Sigmoid colon (tissue), 7 donors: ENCODE measurements around the gene TMC1. TPM values are rescaled to one million over a fixed set of nuclear protein-coding genes. Genes with fewer than 3 reads are reported as not detected.
A peak's percentile ranks its signal among the peaks of the same experiment; 100 is the strongest.

ENCODE experiments used
- DNase-seq: peaks from one replicate; pipeline ENCODE4 v3.0.0-alpha.2; 2019
- H3K27ac ChIP-seq, 4 donors: fragments of 200-600 bp; sonication (generic); one replicate each; pipeline ENCODE4 v1.5.1; 2016 to 2019; ENCODE audit warnings: mild to moderate bottlenecking in 1 of 4
- H3K27me3 ChIP-seq, 3 donors: fragments of 200-600 bp; sonication (generic); one replicate each; pipeline ENCODE4 v1.5.1; 2019; ENCODE audit warnings: mild to moderate bottlenecking in 1 of 3
- H3K36me3 ChIP-seq, 4 donors: fragments of 200-600 bp; sonication (generic); one replicate each; pipeline ENCODE4 v1.5.1; 2016 to 2019
- H3K4me1 ChIP-seq, 4 donors: fragments of 200-600 bp; sonication (generic); one replicate each; pipeline ENCODE4 v1.5.1; 2017 to 2019
- H3K4me3 ChIP-seq, 4 donors: fragments of 200-600 bp; sonication (generic); one replicate each; pipeline ENCODE4 v1.5.1; 2017 to 2019; ENCODE audit warnings: mild to moderate bottlenecking in 2 of 4, moderate library complexity in 1 of 4
- H3K9me3 ChIP-seq, 4 donors: fragments of 200-600 bp in 3 of 4; sonication (generic) in 3 of 4; one replicate each; pipeline versions ENCODE4 v1.5.1 to v1.6.1; 2013 to 2019
- CTCF ChIP-seq, 4 experiments: fragments of 450-650 bp in 3 of 4; fragments of 200-600 bp in 1 of 4; IDR thresholded peaks; one replicate each; pipeline ENCODE4 v1.5.1; 2016 to 2019; ENCODE audit warnings: antibody characterized with exemption in 4 of 4, mild to moderate bottlenecking in 3 of 4, moderate library complexity in 2 of 4
- EP300 ChIP-seq, 4 donors: sonication (generic); formaldehyde crosslinking; IDR thresholded peaks; one replicate each; pipeline ENCODE4 v1.6.1; 2017; ENCODE audit warnings: antibody characterized with exemption in 4 of 4
- POLR2A ChIP-seq, 2 donors: fragments of 450-650 bp; IDR thresholded peaks; one replicate each; pipeline ENCODE4 v1.6.1; 2016; ENCODE audit warnings: antibody characterized with exemption in 2 of 2, mild to moderate bottlenecking in 2 of 2, moderate library complexity in 2 of 2
- POLR2AphosphoS5 ChIP-seq, 4 donors: sonication (generic); formaldehyde crosslinking; IDR thresholded peaks; one replicate each; pipeline ENCODE4 v1.6.1; 2017; ENCODE audit warnings: antibody characterized with exemption in 4 of 4
- WGBS, 2 donors: extraction: QIAGEN DNeasy Blood & Tissue Kit; methylation state at CpG; one replicate each; pipeline ENCODE4 v1.1.7; 2013; 5-methylcytosine and 5-hydroxymethylcytosine counted together
- intact Hi-C: fragments of 100-400 bp; cut with DNase I; formaldehyde crosslinking; loops from one replicate; pipeline ENCODE4 v1.15.1; 2023
- polyA plus RNA-seq, 3 donors: library from polyadenylated mRNA; stranded (reverse); fragments of 200-250 nt; gene quantifications; one replicate each; pipeline ENCODE4 v1.2.3, GENCODE V29; 2013
- total RNA-seq, 4 donors: library from RNA; depleted of rRNA; stranded (reverse); fragments of >200 nt; gene quantifications; one replicate each; pipeline ENCODE4 v1.1.0, GENCODE V29; 2016
- donor health status: healthy with polysubstance abuse.
- donor health status: Bipolar disorder and iron deficiency.
- donor health status: healthy.

TMC1 gene
- total and polyA plus RNA-seq, 7 donors = under 0.01 to 1.5 (median 0.51) TPM; not detected in 4

- H3K27me3 ChIP-seq = no peaks in the 10 kb centered on the region
- no peaks in the 10 kb centered on the region for H3K9me3 ChIP-seq
- no peak for DNase-seq
- WGBS, 2 donors = 26 to 91% methylated on average over 1 of the region's 1 CpG
- peaks cover 0 to 21% (median 13%) of the 10 kb centered on the region in 4 donors for H3K4me1 ChIP-seq
- TF ChIP-seq CTCF (IDR thresholded peaks at IDR 0.05) (no peak), POLR2A (IDR thresholded peaks at IDR 0.05) (no peak), EP300 (IDR thresholded peaks at IDR 0.05) (no peak), POLR2AphosphoS5 (IDR thresholded peaks at IDR 0.05) (no peak)
- H3K27ac ChIP-seq = no peak overlapping the region
- H3K36me3 ChIP-seq = no peaks in the 10 kb centered on the region
- intact Hi-C loops = no loop called here
- H3K4me3 ChIP-seq = no peak overlapping the region
Measured at GRCh38 chr9:72552356-72552755, 30.9 kb downstream of the TMC1 start.

GRCh38 chr9:72554221-72554641 lies 32.8 kb downstream of the TMC1 start:
- TF ChIP-seq CTCF (IDR thresholded peaks at IDR 0.05) = no peak
- TF ChIP-seq POLR2AphosphoS5 (IDR thresholded peaks at IDR 0.05) = no peak
- TF ChIP-seq POLR2A (IDR thresholded peaks at IDR 0.05) = no peak
- TF ChIP-seq EP300 (IDR thresholded peaks at IDR 0.05) = no peak
- no peaks in the 10 kb centered on the region for H3K36me3 ChIP-seq
- 8 to 49% methylated on average over 3 of the region's 3 CpGs for WGBS, 2 donors
- peaks cover 0 to 21% (median 13%) of the 10 kb centered on the region in 4 donors for H3K4me1 ChIP-seq
- H3K27ac ChIP-seq = peak overlapping the region in 3 of 4 donors; percentile 18 to 66 (median 53)
- H3K4me3 ChIP-seq = no peak overlapping the region
- no peaks in the 10 kb centered on the region for H3K27me3 ChIP-seq
- H3K9me3 ChIP-seq = no peaks in the 10 kb centered on the region
- no peak for DNase-seq
- intact Hi-C loops = no loop called here

GRCh38 chr9:72557549-72557948 lies 36.1 kb downstream of the TMC1 start:
- Histone ChIP-seq H3K36me3 (no peaks in the 10 kb centered on the region), H3K9me3 (no peaks in the 10 kb centered on the region), H3K27me3 (no peaks in the 10 kb centered on the region), H3K4me3 (no peak overlapping the region), H3K4me1 (peaks cover 0 to 32% (median 13%) of the 10 kb centered on the region in 4 donors), H3K27ac (no peak overlapping the region)
- 76% methylated on average over 2 of the region's 2 CpGs for WGBS, 2 donors
- TF ChIP-seq POLR2A (IDR thresholded peaks at IDR 0.05) (no peak), EP300 (IDR thresholded peaks at IDR 0.05) (no peak), POLR2AphosphoS5 (IDR thresholded peaks at IDR 0.05) (peak in 2 of 4 donors; percentile 23 to 37)
- intact Hi-C loops = no loop called here
- DNase-seq = peak; percentile 78

GRCh38 chr9:72560086-72560485 lies 38.7 kb downstream of the TMC1 start:
- no peak overlapping the region for H3K27ac ChIP-seq
- H3K27me3 ChIP-seq = no peaks in the 10 kb centered on the region
- intact Hi-C loops = no loop called here
- H3K4me3 ChIP-seq = no peak overlapping the region
- TF ChIP-seq CTCF (IDR thresholded peaks at IDR 0.05) = no peak
- no peak for TF ChIP-seq POLR2AphosphoS5 (IDR thresholded peaks at IDR 0.05)
- TF ChIP-seq EP300 (IDR thresholded peaks at IDR 0.05) = no peak
- TF ChIP-seq POLR2A (IDR thresholded peaks at IDR 0.05) = no peak
- 64 to 77% methylated on average over 1 of the region's 1 CpG for WGBS, 2 donors
- H3K9me3 ChIP-seq = no peaks in the 10 kb centered on the region
- peaks cover 0 to 27% (median 3%) of the 10 kb centered on the region in 4 donors for H3K4me1 ChIP-seq
- no peaks in the 10 kb centered on the region for H3K36me3 ChIP-seq
- DNase-seq = no peak

GRCh38 chr9:72563806-72564205 lies 42.4 kb downstream of the TMC1 start:
- no peaks in the 10 kb centered on the region for H3K27me3 ChIP-seq
- intact Hi-C loops = no loop called here
- 92 to 93% methylated on average over 4 of the region's 4 CpGs for WGBS, 2 donors

More at GRCh38 chr9:72563806-72564205, 42.4 kb downstream of the TMC1 start:
- no peaks in the 10 kb centered on the region for H3K9me3 ChIP-seq
- no peak overlapping the region for H3K4me3 ChIP-seq
- H3K27ac ChIP-seq = peak overlapping the region in 2 of 4 donors; percentile 9 to 51
- no peaks in the 10 kb centered on the region for H3K36me3 ChIP-seq
- H3K4me1 ChIP-seq = peaks cover 0 to 25% (median 3%) of the 10 kb centered on the region in 4 donors
- no peak for DNase-seq
- TF ChIP-seq POLR2A (IDR thresholded peaks at IDR 0.05) (no peak), POLR2AphosphoS5 (IDR thresholded peaks at IDR 0.05) (no peak), CTCF (IDR thresholded peaks at IDR 0.05) (no peak), EP300 (IDR thresholded peaks at IDR 0.05) (no peak)
